SK-N-SH (cell line): ENCODE measurements around the gene TVP23C. TPM values are rescaled to one million over a fixed set of nuclear protein-coding genes. Genes with fewer than 3 reads are reported as not detected.

Experiments used
- CTCF ChIA-PET: fragments of 300-600, 350-600 bp; formaldehyde crosslinking; extraction: SDS; loops from one replicate; lab custom pipeline; 2021; lab: Yijun Ruan, JAX
- POLR2A ChIA-PET: fragments of 350-600 bp; sonication (Branson Sonifier 250); formaldehyde crosslinking; extraction: SDS; loops from one replicate; lab custom pipeline; 2020; ENCODE audit warnings: antibody characterized with exemption, inconsistent platforms; lab: Yijun Ruan, JAX
- DNase-seq: peaks from one replicate; pipeline ENCODE4 v3.0.0; 2012
- H2AFZ ChIP-seq: fragments of 200-600 bp; sonication (generic); 2 replicates; pipeline ENCODE4 v1.8.1; 2016; ENCODE audit warnings: antibody characterized with exemption, mild to moderate bottlenecking, low read depth
- H3F3A ChIP-seq: fragments of 200-600 bp; sonication (generic); replicated peaks from 2 replicates; pipeline ENCODE3; 2016; ENCODE audit warnings: antibody characterized with exemption, mild to moderate bottlenecking; ENCODE audit not compliant: insufficient read depth
- H3K27ac ChIP-seq, 2 experiments: fragments of 200-500 bp in 1 of 2; fragments of 200-600 bp in 1 of 2; sonication (Bioruptor generic) in 1 of 2; sonication (generic), shearing (Covaris generic) in 1 of 2; 2 replicates each; pipeline versions ENCODE4 v1.5.1 to v1.6.1; 2014 to 2016; ENCODE audit warnings: low read depth in 2 of 2, inconsistent platforms in 1 of 2, low read length in 1 of 2, mild to moderate bottlenecking in 1 of 2, mixed read lengths in 1 of 2
- H3K27me3 ChIP-seq: fragments of 200-600 bp; sonication (generic), shearing (Covaris generic); 2 replicates; pipeline ENCODE4 v1.6.1; 2016; ENCODE audit warnings: mixed run types; ENCODE audit not compliant: insufficient read depth
- H3K36me3 ChIP-seq, 2 experiments: fragments of 200-500 bp in 1 of 2; fragments of 200-600 bp in 1 of 2; sonication (Bioruptor generic) in 1 of 2; sonication (generic) in 1 of 2; replicated peaks in 1 of 2; 2 replicates each; pipeline versions ENCODE3 to v1.5.1; 2014 to 2016; ENCODE audit warnings: low read length in 1 of 2, mild to moderate bottlenecking in 1 of 2; ENCODE audit not compliant: insufficient read depth in 2 of 2, control insufficient read depth in 1 of 2
- H3K4me1 ChIP-seq, 2 experiments: fragments of 200-500 bp in 1 of 2; fragments of 200-600 bp in 1 of 2; sonication (Bioruptor generic) in 1 of 2; sonication (generic), shearing (Covaris generic) in 1 of 2; 2 replicates each; pipeline versions ENCODE4 v1.5.1 to v1.6.1; 2014 to 2016; ENCODE audit warnings: low read depth in 1 of 2, low read length in 1 of 2, mixed run types in 1 of 2; ENCODE audit not compliant: insufficient read depth in 2 of 2, control insufficient read depth in 1 of 2
- H3K4me2 ChIP-seq: fragments of 200-600 bp; sonication (generic), shearing (Covaris generic); 2 replicates; pipeline ENCODE4 v1.6.1; 2017; ENCODE audit warnings: mixed run types
- H3K4me3 ChIP-seq, 2 experiments: fragments of 200-500 bp in 1 of 2; fragments of 200-600 bp in 1 of 2; sonication (Bioruptor generic) in 1 of 2; sonication (generic), shearing (Covaris generic) in 1 of 2; 2 replicates each; pipeline versions ENCODE4 v1.5.1 to v1.8.1; 2014 to 2016; ENCODE audit warnings: low read depth in 2 of 2, inconsistent platforms in 1 of 2, low read length in 1 of 2, mild to moderate bottlenecking in 1 of 2, mixed read lengths in 1 of 2, moderate library complexity in 1 of 2
- H3K79me2 ChIP-seq: fragments of 200-600 bp; sonication (generic); 2 replicates; pipeline ENCODE4 v1.8.1; 2017; ENCODE audit warnings: mild to moderate bottlenecking; ENCODE audit not compliant: insufficient read depth
- H3K9ac ChIP-seq: fragments of 200-600 bp; sonication (generic); 2 replicates; pipeline ENCODE4 v1.6.1; 2017; ENCODE audit warnings: mixed run types
- H3K9me2 ChIP-seq: fragments of 200-600 bp; sonication (generic); 2 replicates; pipeline ENCODE4 v1.6.1; 2017; ENCODE audit warnings: mixed run types
- H3K9me3 ChIP-seq: fragments of 200-600 bp; sonication (generic); 2 replicates; pipeline ENCODE4 v1.6.1; 2017; ENCODE audit warnings: mixed run types, mild to moderate bottlenecking, moderate library complexity
- H4K20me1 ChIP-seq: fragments of 200-600 bp; sonication (generic); 2 replicates; pipeline ENCODE4 v1.6.1; 2017; ENCODE audit warnings: mild to moderate bottlenecking, mixed run types; ENCODE audit not compliant: insufficient read depth
- FOSL2 ChIP-seq: IDR thresholded peaks from 2 replicates; pipeline ENCODE4 v1.4.0; 2012; ENCODE audit warnings: low read depth, mild to moderate bottlenecking, moderate library complexity, borderline replicate concordance
- FOXM1 ChIP-seq: IDR thresholded peaks from 2 replicates; pipeline ENCODE4 v1.4.0; 2012; ENCODE audit warnings: low read depth, mild to moderate bottlenecking
- GATA2 ChIP-seq: sonication (generic); formaldehyde crosslinking; IDR thresholded peaks from 2 replicates; pipeline ENCODE4 v1.5.0; 2020; ENCODE audit warnings: mild to moderate bottlenecking, missing genetic modification reagents
- MXI1 ChIP-seq: IDR thresholded peaks from 2 replicates; pipeline ENCODE4 v1.6.1; 2012; ENCODE audit warnings: mild to moderate bottlenecking, low read depth, low read length, improper control_type of control experiment
- NFIC ChIP-seq: IDR thresholded peaks from 2 replicates; pipeline ENCODE4 v1.4.0; 2012; ENCODE audit warnings: borderline replicate concordance
- NRF1 ChIP-seq: IDR thresholded peaks from 2 replicates; pipeline ENCODE4 v1.6.1; 2012; ENCODE audit warnings: low read depth, mild to moderate bottlenecking, low read length
- RAD21 ChIP-seq: IDR thresholded peaks from 2 replicates; pipeline ENCODE4 v1.6.1; 2012; ENCODE audit warnings: mild to moderate bottlenecking, low read length
- RCOR1 ChIP-seq: fragments of 150-350 bp; IDR thresholded peaks from 2 replicates; pipeline ENCODE4 v1.6.1; 2017; ENCODE audit warnings: antibody characterized with exemption, low read length
- RFX5 ChIP-seq: IDR thresholded peaks from 2 replicates; pipeline ENCODE4 v1.6.1; 2012; ENCODE audit warnings: mild to moderate bottlenecking, improper control_type of control experiment, low read length
- SIN3A ChIP-seq: IDR thresholded peaks from 2 replicates; pipeline ENCODE4 v1.6.1; 2012; ENCODE audit warnings: low read depth, mild to moderate bottlenecking, low read length, moderate library complexity, borderline replicate concordance
- TCF12 ChIP-seq: IDR thresholded peaks from 2 replicates; pipeline ENCODE4 v1.4.0; 2012
- TEAD4 ChIP-seq: IDR thresholded peaks from 2 replicates; pipeline ENCODE4 v1.4.0; 2012; ENCODE audit warnings: mild to moderate bottlenecking, borderline replicate concordance; ENCODE audit not compliant: insufficient read depth
- YY1 ChIP-seq: IDR thresholded peaks from 2 replicates; pipeline ENCODE4 v1.4.0; 2012; ENCODE audit warnings: low read depth, mild to moderate bottlenecking
- WGBS: methylation state at CpG from one replicate; pipeline ENCODE4 v1.1.6; 2017; ENCODE audit warnings: low lambda C conversion rate; 5-methylcytosine and 5-hydroxymethylcytosine counted together
- polyA plus RNA-seq, 3 experiments: library from polyadenylated mRNA; depleted of rRNA; stranded (reverse); fragments of >200 nt; gene quantifications; 2 replicates each; pipeline ENCODE4 v1.2.3, GENCODE V29; 2012
- TF ChIP-seq, protein P1 (sequence below): fragments of 150-350 bp; IDR thresholded peaks from 2 replicates; pipeline ENCODE4 v1.6.1; 2017; ENCODE audit warnings: antibody characterized with exemption, low read length, low read depth, borderline replicate concordance
- TF ChIP-seq, protein P2 (sequence below): IDR thresholded peaks from 2 replicates; pipeline ENCODE4 v1.4.0; 2012; ENCODE audit warnings: low read depth, borderline replicate concordance
- TF ChIP-seq, protein P3 (sequence below): fragments of 200-600 bp; sonication (generic); IDR thresholded peaks from 2 replicates; pipeline ENCODE4 v1.6.1; 2017; ENCODE audit warnings: antibody characterized with exemption, mild to moderate bottlenecking, moderate library complexity
- TF ChIP-seq, protein P4 (sequence below): fragments of 150-350 bp; IDR thresholded peaks from 2 replicates; pipeline ENCODE4 v1.6.1; 2016; ENCODE audit warnings: mild to moderate bottlenecking, low read depth, low read length
- TF ChIP-seq, protein P5 (sequence below): IDR thresholded peaks from 2 replicates; pipeline ENCODE4; 2012

TVP23C gene
- polyA plus RNA-seq, 1 of the 3 experiments (the other 2 are of a cell fraction) = 4.7 TPM

DNA sequence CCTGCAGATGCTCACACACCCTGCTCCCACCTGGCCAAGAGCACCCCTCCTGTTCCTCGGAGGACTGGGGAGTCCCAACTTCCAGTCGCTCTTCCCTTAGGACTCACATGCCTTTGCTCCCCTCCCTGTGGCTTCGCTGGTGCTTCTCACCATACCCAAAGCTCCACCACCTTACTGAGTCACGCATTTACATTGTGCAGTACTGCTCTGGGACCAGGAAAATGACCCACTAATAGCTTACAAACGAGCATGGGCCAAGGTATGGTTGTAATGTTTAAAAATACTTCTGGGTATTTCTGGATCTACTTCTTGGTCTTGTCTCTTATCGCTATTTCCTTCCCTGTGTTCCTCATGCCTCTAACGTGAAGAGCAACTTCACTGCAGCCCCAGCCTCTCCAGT lies 54.8 kb downstream of the TVP23C start (continued):
- TF ChIP-seq, protein P1, sequence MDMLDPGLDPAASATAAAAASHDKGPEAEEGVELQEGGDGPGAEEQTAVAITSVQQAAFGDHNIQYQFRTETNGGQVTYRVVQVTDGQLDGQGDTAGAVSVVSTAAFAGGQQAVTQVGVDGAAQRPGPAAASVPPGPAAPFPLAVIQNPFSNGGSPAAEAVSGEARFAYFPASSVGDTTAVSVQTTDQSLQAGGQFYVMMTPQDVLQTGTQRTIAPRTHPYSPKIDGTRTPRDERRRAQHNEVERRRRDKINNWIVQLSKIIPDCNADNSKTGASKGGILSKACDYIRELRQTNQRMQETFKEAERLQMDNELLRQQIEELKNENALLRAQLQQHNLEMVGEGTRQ = no peak
- TF ChIP-seq SIN3A (no peak), NFIC (no peak)
- TF ChIP-seq, protein P2, sequence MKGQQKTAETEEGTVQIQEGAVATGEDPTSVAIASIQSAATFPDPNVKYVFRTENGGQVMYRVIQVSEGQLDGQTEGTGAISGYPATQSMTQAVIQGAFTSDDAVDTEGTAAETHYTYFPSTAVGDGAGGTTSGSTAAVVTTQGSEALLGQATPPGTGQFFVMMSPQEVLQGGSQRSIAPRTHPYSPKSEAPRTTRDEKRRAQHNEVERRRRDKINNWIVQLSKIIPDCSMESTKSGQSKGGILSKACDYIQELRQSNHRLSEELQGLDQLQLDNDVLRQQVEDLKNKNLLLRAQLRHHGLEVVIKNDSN = no peak

DNA sequence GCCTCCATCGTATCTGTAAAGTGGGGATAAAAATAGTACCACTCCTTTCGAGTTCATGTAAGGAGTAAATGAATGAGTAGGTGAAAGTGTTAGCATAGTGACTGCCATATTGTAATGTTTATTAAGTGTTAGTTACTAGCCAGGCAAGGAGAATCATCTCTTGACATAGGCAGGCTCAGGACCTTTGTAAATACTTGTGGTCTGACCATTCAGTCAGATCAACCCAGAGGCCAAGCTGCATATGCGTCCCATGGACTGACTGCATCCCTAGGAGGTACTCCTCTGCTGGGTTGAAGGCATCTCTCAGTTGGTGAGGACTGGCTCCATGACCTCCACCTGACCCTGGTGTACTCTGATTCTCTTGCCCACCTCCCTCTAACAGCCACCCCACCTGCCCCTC lies 55.4 kb downstream of the TVP23C start:
- DNase-seq = no peak
- Histone ChIP-seq H3F3A (peaks cover 7% of the 10 kb centered on the region), H3K9me2 (no peaks in the 10 kb centered on the region), H3K9me3 (no peaks in the 10 kb centered on the region), H3K4me1 (peaks cover 0 to 1% of the 10 kb centered on the region in 2 experiments; a peak in 1 of 4 replicates), H4K20me1 (no peaks in the 10 kb centered on the region), H3K36me3 (peaks cover 9 to 14% of the 10 kb centered on the region in 2 experiments), H3K27me3 (no peaks in the 10 kb centered on the region), H3K4me3 (no peak overlapping the region), H2AFZ (no peak overlapping the region), H3K79me2 (peaks cover 6% of the 10 kb centered on the region; the same call in 1 of the 2 replicates), H3K4me2 (no peak overlapping the region), H3K9ac (no peak overlapping the region), H3K27ac (no peak overlapping the region)
- TF ChIP-seq, protein P2 = no peak
- TF ChIP-seq TEAD4 (no peak), FOSL2 (no peak), TCF12 (no peak), MXI1 (no peak), RCOR1 (no peak), GATA2 (CRISPR knock-in tag) (no peak), RAD21 (no peak), FOXM1 (no peak), NRF1 (no peak), SIN3A (no peak), YY1 (no peak), RFX5 (no peak)
- TF ChIP-seq, protein P3, sequence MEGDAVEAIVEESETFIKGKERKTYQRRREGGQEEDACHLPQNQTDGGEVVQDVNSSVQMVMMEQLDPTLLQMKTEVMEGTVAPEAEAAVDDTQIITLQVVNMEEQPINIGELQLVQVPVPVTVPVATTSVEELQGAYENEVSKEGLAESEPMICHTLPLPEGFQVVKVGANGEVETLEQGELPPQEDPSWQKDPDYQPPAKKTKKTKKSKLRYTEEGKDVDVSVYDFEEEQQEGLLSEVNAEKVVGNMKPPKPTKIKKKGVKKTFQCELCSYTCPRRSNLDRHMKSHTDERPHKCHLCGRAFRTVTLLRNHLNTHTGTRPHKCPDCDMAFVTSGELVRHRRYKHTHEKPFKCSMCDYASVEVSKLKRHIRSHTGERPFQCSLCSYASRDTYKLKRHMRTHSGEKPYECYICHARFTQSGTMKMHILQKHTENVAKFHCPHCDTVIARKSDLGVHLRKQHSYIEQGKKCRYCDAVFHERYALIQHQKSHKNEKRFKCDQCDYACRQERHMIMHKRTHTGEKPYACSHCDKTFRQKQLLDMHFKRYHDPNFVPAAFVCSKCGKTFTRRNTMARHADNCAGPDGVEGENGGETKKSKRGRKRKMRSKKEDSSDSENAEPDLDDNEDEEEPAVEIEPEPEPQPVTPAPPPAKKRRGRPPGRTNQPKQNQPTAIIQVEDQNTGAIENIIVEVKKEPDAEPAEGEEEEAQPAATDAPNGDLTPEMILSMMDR = no peak
- TF ChIP-seq, protein P4, sequence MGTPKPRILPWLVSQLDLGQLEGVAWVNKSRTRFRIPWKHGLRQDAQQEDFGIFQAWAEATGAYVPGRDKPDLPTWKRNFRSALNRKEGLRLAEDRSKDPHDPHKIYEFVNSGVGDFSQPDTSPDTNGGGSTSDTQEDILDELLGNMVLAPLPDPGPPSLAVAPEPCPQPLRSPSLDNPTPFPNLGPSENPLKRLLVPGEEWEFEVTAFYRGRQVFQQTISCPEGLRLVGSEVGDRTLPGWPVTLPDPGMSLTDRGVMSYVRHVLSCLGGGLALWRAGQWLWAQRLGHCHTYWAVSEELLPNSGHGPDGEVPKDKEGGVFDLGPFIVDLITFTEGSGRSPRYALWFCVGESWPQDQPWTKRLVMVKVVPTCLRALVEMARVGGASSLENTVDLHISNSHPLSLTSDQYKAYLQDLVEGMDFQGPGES = no peak
- TF ChIP-seq, protein P5, sequence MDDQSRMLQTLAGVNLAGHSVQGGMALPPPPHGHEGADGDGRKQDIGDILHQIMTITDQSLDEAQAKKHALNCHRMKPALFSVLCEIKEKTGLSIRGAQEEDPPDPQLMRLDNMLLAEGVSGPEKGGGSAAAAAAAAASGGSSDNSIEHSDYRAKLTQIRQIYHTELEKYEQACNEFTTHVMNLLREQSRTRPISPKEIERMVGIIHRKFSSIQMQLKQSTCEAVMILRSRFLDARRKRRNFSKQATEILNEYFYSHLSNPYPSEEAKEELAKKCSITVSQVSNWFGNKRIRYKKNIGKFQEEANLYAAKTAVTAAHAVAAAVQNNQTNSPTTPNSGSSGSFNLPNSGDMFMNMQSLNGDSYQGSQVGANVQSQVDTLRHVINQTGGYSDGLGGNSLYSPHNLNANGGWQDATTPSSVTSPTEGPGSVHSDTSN = no peak
- whole genome bisulfite sequencing = 93% methylated on average over 3 of the region's 3 CpGs
- ChIA-PET POLR2A (no interaction called here), CTCF (interaction anchor here (0.6 to 20.1 kb wide), 2 partner anchors 167 to 245 kb away, joined by 4 to 359 read pairs; partner anchors contain the start of gene PMP22)
